Calu3 (cell line): ENCODE results near the gene MYF5. TPM values are rescaled to one million over a fixed set of nuclear protein-coding genes. Genes with fewer than 3 reads are reported as not detected.
A peak's percentile ranks its signal among the peaks of the same experiment; 100 is the strongest.

Experiments
- BruUV-seq: library from RNA; stranded (reverse); fragments of 400-500 nt; replicated peaks from 2 replicates; lab custom pipeline; 2021; lab: Mats Ljungman, UMichigan
- CTCF ChIA-PET: fragments of 300-600 bp; sonication (Branson Sonifier 250); formaldehyde crosslinking; loops from one replicate; lab custom pipeline; 2022; ENCODE audit warnings: antibody characterized with exemption; lab: Charles Lee
- DNase-seq: peaks from one replicate; pipeline ENCODE4 v3.0.0; 2022
- H3K27ac Mint-ChIP-seq: one replicate; pipeline ENCODE4 v1.8.0; 2022; ENCODE audit warnings: mixed read lengths; ENCODE audit not compliant: unreplicated experiment
- H3K27me3 Mint-ChIP-seq: one replicate; pipeline ENCODE4 v1.8.0; 2022; ENCODE audit warnings: mixed read lengths; ENCODE audit not compliant: unreplicated experiment
- H3K36me3 Mint-ChIP-seq: one replicate; pipeline ENCODE4 v1.8.0; 2022; ENCODE audit warnings: mild to moderate bottlenecking, moderate library complexity, mixed read lengths; ENCODE audit not compliant: insufficient read depth, unreplicated experiment
- H3K4me1 Mint-ChIP-seq: one replicate; pipeline ENCODE4 v1.8.0; 2022; ENCODE audit warnings: mild to moderate bottlenecking, low read depth, mixed read lengths; ENCODE audit not compliant: unreplicated experiment
- H3K4me3 Mint-ChIP-seq: one replicate; pipeline ENCODE4 v1.8.0; 2022; ENCODE audit warnings: mild to moderate bottlenecking, low read depth, moderate library complexity, mixed read lengths; ENCODE audit not compliant: unreplicated experiment
- H3K9me3 Mint-ChIP-seq: one replicate; pipeline ENCODE4 v1.8.0; 2022; ENCODE audit warnings: low read depth, mixed read lengths; ENCODE audit not compliant: unreplicated experiment
- intact Hi-C: fragments of 100-400 bp; cut with micrococcal nuclease; formaldehyde crosslinking; loops from one replicate; pipeline ENCODE4 v1.10.0; 2022; ENCODE audit not compliant: unreplicated experiment
- total RNA-seq: library from RNA; stranded (reverse); gene quantifications from 2 replicates; pipeline ENCODE4 v1.2.3, GENCODE V29; 2022
- TF ChIP-seq, protein P1 (sequence below): fragments of 200-600 bp; IDR thresholded peaks from one replicate; pipeline ENCODE4 v1.8.0; 2022; ENCODE audit warnings: antibody characterized with exemption; ENCODE audit not compliant: unreplicated experiment

Gene MYF5
- total RNA-seq, 1 experiment from 2014 or later = not detected

DNA sequence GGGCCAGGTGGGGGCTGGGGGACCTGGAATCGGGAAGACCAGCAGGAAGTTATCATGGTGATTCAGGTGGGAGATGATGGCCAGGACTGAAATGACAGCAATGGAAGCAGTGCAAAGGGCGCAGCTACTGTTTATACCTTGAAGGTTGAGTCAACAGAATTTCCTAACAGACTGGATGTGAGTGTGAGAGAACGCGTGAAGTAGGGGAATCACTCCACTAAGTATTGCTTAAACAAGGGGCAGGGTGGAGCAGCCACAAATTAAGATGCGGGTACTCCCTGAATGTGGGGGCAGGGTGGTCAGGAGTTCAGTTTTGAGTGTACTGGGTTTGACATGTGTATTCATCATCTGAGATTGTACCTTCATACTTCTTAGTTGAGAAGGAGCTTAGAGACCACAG lies 45.1 kb downstream of the MYF5 start:
- TF ChIP-seq, protein P1, sequence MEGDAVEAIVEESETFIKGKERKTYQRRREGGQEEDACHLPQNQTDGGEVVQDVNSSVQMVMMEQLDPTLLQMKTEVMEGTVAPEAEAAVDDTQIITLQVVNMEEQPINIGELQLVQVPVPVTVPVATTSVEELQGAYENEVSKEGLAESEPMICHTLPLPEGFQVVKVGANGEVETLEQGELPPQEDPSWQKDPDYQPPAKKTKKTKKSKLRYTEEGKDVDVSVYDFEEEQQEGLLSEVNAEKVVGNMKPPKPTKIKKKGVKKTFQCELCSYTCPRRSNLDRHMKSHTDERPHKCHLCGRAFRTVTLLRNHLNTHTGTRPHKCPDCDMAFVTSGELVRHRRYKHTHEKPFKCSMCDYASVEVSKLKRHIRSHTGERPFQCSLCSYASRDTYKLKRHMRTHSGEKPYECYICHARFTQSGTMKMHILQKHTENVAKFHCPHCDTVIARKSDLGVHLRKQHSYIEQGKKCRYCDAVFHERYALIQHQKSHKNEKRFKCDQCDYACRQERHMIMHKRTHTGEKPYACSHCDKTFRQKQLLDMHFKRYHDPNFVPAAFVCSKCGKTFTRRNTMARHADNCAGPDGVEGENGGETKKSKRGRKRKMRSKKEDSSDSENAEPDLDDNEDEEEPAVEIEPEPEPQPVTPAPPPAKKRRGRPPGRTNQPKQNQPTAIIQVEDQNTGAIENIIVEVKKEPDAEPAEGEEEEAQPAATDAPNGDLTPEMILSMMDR = no peak
- no TSS peak for BruUV-seq
- Mint-ChIP-seq H3K27me3 (no peaks in the 10 kb centered on the region), H3K9me3 (no peaks in the 10 kb centered on the region), H3K4me1 (no peaks in the 10 kb centered on the region), H3K36me3 (no peaks in the 10 kb centered on the region), H3K27ac (no peak overlapping the region), H3K4me3 (no peak overlapping the region)
- DNase-seq = no peak
- intact Hi-C loops = loop anchor here (10.0 kb wide), 2 partner anchors 447 to 1357 kb away; no protein-coding TSS in a partner anchor
- CTCF ChIA-PET = no interaction called here

GRCh38 chr12:80763874-80764273 lies 47.2 kb downstream of the MYF5 start:
- H3K36me3 Mint-ChIP-seq = no peaks in the 10 kb centered on the region
- DNase-seq = peak; percentile 39

DNA sequence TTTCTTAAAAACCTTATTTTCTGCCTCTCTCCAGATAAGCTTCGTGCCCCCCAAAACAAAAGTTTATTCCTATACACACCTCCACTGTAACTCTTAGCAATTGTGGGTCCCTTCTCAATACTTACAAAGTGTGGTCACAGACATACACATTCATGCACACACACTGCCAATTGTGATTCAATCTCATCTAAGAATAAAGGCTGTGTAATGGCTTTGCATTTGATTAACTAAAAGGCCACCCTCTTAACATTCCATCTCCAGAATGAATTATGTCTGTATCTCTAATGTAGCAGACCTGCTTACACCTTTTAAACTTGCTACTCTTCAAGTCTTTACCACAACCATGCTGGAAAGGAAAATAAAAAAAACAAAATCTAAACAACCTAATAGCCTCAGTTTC lies 49.5 kb downstream of the MYF5 start:
- CTCF ChIA-PET = interaction anchor here (0.6 kb wide), 1 partner anchor 8 kb away, joined by 4 read pairs; no protein-coding TSS in a partner anchor
- Mint-ChIP-seq H3K27me3 (no peaks in the 10 kb centered on the region), H3K36me3 (peaks cover 5% of the 10 kb centered on the region), H3K4me1 (no peaks in the 10 kb centered on the region), H3K27ac (no peak overlapping the region), H3K4me3 (no peak overlapping the region), H3K9me3 (no peaks in the 10 kb centered on the region)
- TF ChIP-seq, protein P1 = no peak
- intact Hi-C loops = loop anchor here (10.0 kb wide), 2 partner anchors 451 to 1361 kb away; no protein-coding TSS in a partner anchor
- no peak for DNase-seq
- BruUV-seq = no TSS peak

More at GRCh38 chr12:80763874-80764273, 47.2 kb downstream of the MYF5 start:
- Mint-ChIP-seq H3K4me3 (no peak overlapping the region), H3K9me3 (no peaks in the 10 kb centered on the region), H3K27ac (no peak overlapping the region), H3K27me3 (no peaks in the 10 kb centered on the region), H3K4me1 (no peaks in the 10 kb centered on the region)
- no TSS peak for BruUV-seq
- intact Hi-C loops = loop anchor here (1.0 to 10.0 kb wide), 4 partner anchors 291 to 1359 kb away; no protein-coding TSS in a partner anchor
- CTCF ChIA-PET = interaction anchor here (1.2 to 1.6 kb wide), 2 partner anchors 451 to 494 kb away, joined by 3 read pairs; no protein-coding TSS in a partner anchor
- TF ChIP-seq, protein P1 = peak; percentile 36

- Mint-ChIP-seq H3K9me3 (peaks cover 2% of the 10 kb centered on the region), H3K4me1 (no peaks in the 10 kb centered on the region), H3K27ac (no peak overlapping the region), H3K36me3 (peaks cover 5% of the 10 kb centered on the region), H3K4me3 (no peak overlapping the region), H3K27me3 (no peaks in the 10 kb centered on the region)
- TF ChIP-seq, protein P1 = no peak
- CTCF ChIA-PET = no interaction called here
- BruUV-seq = no TSS peak
- intact Hi-C loops = loop anchor here (10.0 kb wide), 2 partner anchors 452 to 1362 kb away; no protein-coding TSS in a partner anchor
- DNase-seq = no peak
These were observed 50.2 kb downstream of the MYF5 start for GRCh38 chr12:80766897-80767296.

Other genes with a start within 250 kb of the MYF5 start
- gene MYF6, start 9.3 kb upstream of the MYF5 start, total RNA-seq = not detected in 2 replicates
- gene LIN7A, start 221.0 kb downstream of the MYF5 start, total RNA-seq = 0.73 and 3.2 TPM in 2 replicates